HG03060 (cell line): Measurements from ENCODE around the gene MEIS1.

Experiments used
- ATAC-seq: cut with Tn5 transposase; IDR thresholded peaks from one replicate; pipeline ENCODE4 v1.9.1; 2021; ENCODE audit warnings: low read depth, moderate number of reproducible peaks; ENCODE audit not compliant: unreplicated experiment

The MEIS1 gene

GRCh38 chr2:66497431-66498288, 62.7 kb downstream of the MEIS1 start:
- ATAC-seq = no peak

GRCh38 chr2:66498289-66498975, 63.5 kb downstream of the MEIS1 start:
- no peak for ATAC-seq

GRCh38 chr2:66501267-66501666, 66.3 kb downstream of the MEIS1 start:
- no peak for ATAC-seq

GRCh38 chr2:66506265-66506664, 71.3 kb downstream of the MEIS1 start:
- ATAC-seq = no peak

GRCh38 chr2:66507673-66508201, 72.8 kb downstream of the MEIS1 start:
- ATAC-seq = no peak

GRCh38 chr2:66508484-66509071, 73.7 kb downstream of the MEIS1 start:
- no peak for ATAC-seq

GRCh38 chr2:66509326-66509811, 74.4 kb downstream of the MEIS1 start:
- ATAC-seq = no peak

GRCh38 chr2:66512626-66513025, 77.7 kb downstream of the MEIS1 start:
- no peak for ATAC-seq

- ATAC-seq = no peak
Observed at GRCh38 chr2:66515743-66516142, 80.8 kb downstream of the MEIS1 start.

GRCh38 chr2:66516499-66516898, 81.6 kb downstream of the MEIS1 start:
- ATAC-seq = no peak

GRCh38 chr2:66517772-66518171, 82.8 kb downstream of the MEIS1 start:
- no peak for ATAC-seq

GRCh38 chr2:66519264-66519843, 84.4 kb downstream of the MEIS1 start:
- no peak for ATAC-seq

GRCh38 chr2:66521291-66521922, 86.5 kb downstream of the MEIS1 start:
- no peak for ATAC-seq

- no peak for ATAC-seq
Observed at GRCh38 chr2:66522611-66523376, 87.9 kb downstream of the MEIS1 start.

- no peak for ATAC-seq
Observed at GRCh38 chr2:66523377-66523969, 88.5 kb downstream of the MEIS1 start.

GRCh38 chr2:66523990-66524389, 89.1 kb downstream of the MEIS1 start:
- ATAC-seq = no peak

GRCh38 chr2:66525606-66526005, 90.7 kb downstream of the MEIS1 start:
- no peak for ATAC-seq

- no peak for ATAC-seq
Observed at GRCh38 chr2:66526180-66526579, 91.3 kb downstream of the MEIS1 start.
